K562 (cell line): ENCODE results near the gene SPDYE1. TPM values are rescaled to one million over a fixed set of nuclear protein-coding genes. Genes with fewer than 3 reads are reported as not detected.

Experiments
- C11orf30 ChIP-seq: fragments of 450-650 bp; IDR thresholded peaks from 2 replicates; pipeline ENCODE4 v1.6.1; 2016; ENCODE audit warnings: low read depth, mild to moderate bottlenecking
- CREB3L1 ChIP-seq: fragments of 450-650 bp; IDR thresholded peaks from 2 replicates; pipeline ENCODE4 v1.6.1; 2014; ENCODE audit warnings: low read depth, mild to moderate bottlenecking, moderate library complexity, borderline replicate concordance
- FOXK2 ChIP-seq, 2 experiments: fragments of 450-650 bp; IDR thresholded peaks in 1 of 2; conservative IDR thresholded peaks in 1 of 2; 2 replicates each; pipeline ENCODE4 v1.6.1; 2016; ENCODE audit warnings: low read depth in 2 of 2, mild to moderate bottlenecking in 1 of 2
- HIVEP1 ChIP-seq: fragments of 250-450 bp; sonication (Bioruptor Pico); IDR thresholded peaks from 2 replicates; pipeline ENCODE4 v1.4.0; 2020; ENCODE audit warnings: mild to moderate bottlenecking
- MNT ChIP-seq, 2 experiments: fragments of 450-650 bp; conservative IDR thresholded peaks; 2 replicates each; pipeline ENCODE4 v1.6.1; 2017; ENCODE audit warnings: mild to moderate bottlenecking in 2 of 2, moderate library complexity in 2 of 2
- SOX6 ChIP-seq: fragments of 450-650 bp; IDR thresholded peaks from 2 replicates; pipeline ENCODE4 v1.6.1; 2014; ENCODE audit warnings: mild to moderate bottlenecking
- ZBTB12 ChIP-seq: fragments of 250-450 bp; sonication (Bioruptor Pico); IDR thresholded peaks from 2 replicates; pipeline ENCODE4 v1.4.0; 2020
- ZNF639 ChIP-seq, 2 experiments: fragments of 200-800 bp in 1 of 2; sonication (Bioruptor generic) in 1 of 2; sonication (generic) in 1 of 2; formaldehyde crosslinking in 1 of 2; IDR thresholded peaks in 1 of 2; conservative IDR thresholded peaks in 1 of 2; 2 replicates each; pipeline versions ENCODE4 v1.5.0 to v1.6.1; 2016 to 2020; ENCODE audit warnings: missing compliant biosample characterization in 1 of 2, missing genetic modification characterization in 1 of 2, missing genetic modification reagents in 1 of 2
- polyA plus RNA-seq, 8 experiments: library from polyadenylated mRNA; depleted of rRNA in 4 of 8; stranded (reverse) in 5 of 8; unstranded in 3 of 8; fragments of >200 nt; fragmentation: Nextera tagmentation in 2 of 8; fragmentation: Illumina TruSeq in 1 of 8; extraction: Ambion mirVana in 2 of 8; extraction: Trizol in 1 of 8; gene quantifications; 2 replicates each; pipeline versions ENCODE4 v1.2.1 to v1.2.3, GENCODE V29; 2011 to 2014; ENCODE audit warnings: inconsistent platforms in 1 of 8, missing spikeins in 1 of 8
- total RNA-seq, 7 experiments: library from RNA; depleted of rRNA in 6 of 7; stranded (reverse); fragments of >200 nt in 6 of 7; fragmentation: Illumina TruSeq in 2 of 7; extraction: Trizol in 2 of 7; gene quantifications; 2 replicates each; pipeline versions ENCODE4 v1.2.1 to v1.2.3, GENCODE V29; 2011 to 2021; ENCODE audit warnings: low replicate concordance in 1 of 7

The SPDYE1 gene
- total and polyA plus RNA-seq, 9 of the 15 experiments (the other 6 are each of a cell fraction or from before 2014, with no cell fraction given): 0.04 to 0.10 TPM; not detected in 7

GRCh38 chr7:44018857-44019807 is 21.4 kb downstream of the SPDYE1 start (continued):
- TF ChIP-seq ZBTB12 (CRISPR knock-in tag) (peak; percentile 13; the same call in 1 of the 2 replicates), SOX6 (peak; percentile 70), HIVEP1 (CRISPR knock-in tag) (0 out of 2 replicates have a peak, but pooled peaks have one; percentile 49), CREB3L1 (peak; percentile 62; the same call in 1 of the 2 replicates), MNT (conservative IDR thresholded peaks at IDR 0.05) (peak; percentile 62 to 82), FOXK2 (conservative IDR thresholded peaks at IDR 0.05 in 1 of 2, IDR thresholded peaks at IDR 0.05 in 1 of 2; ENCODE audit: low read depth in 2 of 2) (peak; percentile 51 to 63; a peak in 2 of 4 replicates), C11orf30 (peak; percentile 95), ZNF639 (CRISPR knock-in tag; conservative IDR thresholded peaks at IDR 0.05 in 1 of 2, IDR thresholded peaks at IDR 0.05 in 1 of 2) (0 out of 4 replicates have a peak, but pooled peaks of 1 of the 2 experiments have one; percentile 52)
